GM12891 (cell line): ENCODE results near the gene EHD4.

Source experiments
- DNase-seq: peaks from one replicate; pipeline ENCODE4 v3.0.0; 2011; ENCODE audit warnings: low spot score; ENCODE audit not compliant: insufficient read length
- FAIRE-seq: peaks from 2 replicates; lab custom pipeline; 2011; peaks lifted over from hg19 to GRCh38; lab: Jason Lieb, UNC
- PAX5 ChIP-seq: IDR thresholded peaks from 2 replicates; pipeline ENCODE4 v1.6.1; 2011; ENCODE audit warnings: low read length, moderate library complexity, mild to moderate bottlenecking; ENCODE audit not compliant: insufficient read depth, severe bottlenecking
- POLR2A ChIP-seq: IDR thresholded peaks from 2 replicates; pipeline ENCODE4 v1.6.1; 2011; ENCODE audit warnings: low read depth, low read length, control low read depth
- POLR2AphosphoS5 ChIP-seq: IDR thresholded peaks from 2 replicates; pipeline ENCODE4 v1.6.1; 2011; ENCODE audit warnings: low read depth, low read length, control low read depth
- POU2F2 ChIP-seq: IDR thresholded peaks from 2 replicates; pipeline ENCODE4 v1.6.1; 2011; ENCODE audit warnings: low read depth, mild to moderate bottlenecking, control low read depth, low read length, moderate library complexity
- SPI1 ChIP-seq: IDR thresholded peaks from 2 replicates; pipeline ENCODE4 v1.6.1; 2011; ENCODE audit warnings: low read depth, low read length, control low read depth
- TAF1 ChIP-seq: IDR thresholded peaks from 2 replicates; pipeline ENCODE4 v1.6.1; 2011; ENCODE audit warnings: low read depth, low read length, control low read depth

EHD4 gene

DNA sequence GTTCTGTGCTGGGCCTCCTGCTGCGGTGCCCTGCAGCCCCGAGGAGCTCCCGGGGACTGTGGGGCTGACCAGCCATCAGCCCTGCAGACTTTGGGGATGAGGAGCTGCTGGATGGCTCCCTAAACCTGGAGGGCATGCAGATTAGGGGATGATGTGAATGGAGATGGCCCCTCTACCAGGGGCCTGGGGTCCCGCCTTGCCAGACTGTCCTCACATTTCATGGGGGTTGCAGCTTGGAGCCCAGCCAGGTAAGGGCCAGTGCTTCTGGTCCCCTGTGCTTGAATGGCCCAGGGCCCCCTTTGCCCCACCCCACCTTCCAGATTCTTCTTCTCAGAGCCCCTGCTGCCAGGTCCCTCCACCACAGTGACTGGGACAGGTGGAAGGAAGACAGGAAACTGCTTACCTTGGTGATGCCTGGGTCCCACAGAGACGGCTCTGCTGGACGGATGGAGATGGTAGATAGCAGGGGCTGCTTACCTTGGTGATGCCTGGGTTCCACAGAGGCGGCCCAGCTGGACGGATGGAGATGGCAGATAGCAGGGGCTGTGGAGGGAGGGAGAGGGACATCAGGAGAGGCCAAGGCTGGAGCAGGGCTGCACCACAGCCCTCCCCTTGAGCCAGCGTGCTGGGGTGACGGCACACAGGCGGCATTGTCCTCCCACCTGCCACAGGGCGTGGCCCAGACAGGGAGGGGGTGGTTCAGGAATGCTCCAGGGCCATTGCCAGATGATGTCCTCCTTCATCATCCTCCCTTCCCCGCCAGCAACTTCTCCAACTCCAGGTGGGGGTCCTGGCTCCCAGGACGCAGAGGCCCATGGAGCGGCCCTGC, 78.7 kb downstream of the EHD4 start, which contains the start of gene SPTBN5:
Gene SPTBN5, minus strand, starts transcription at position 632 of the 829 bp plus-strand sequence. Its CDS starts 556 bp downstream, at position 76.
- no peak for TF ChIP-seq POLR2A
- TF ChIP-seq PAX5, result no peak
- no peak for TF ChIP-seq POLR2AphosphoS5
- TF ChIP-seq TAF1, result no peak
- FAIRE-seq (no peak), DNase-seq (no peak)

DNA sequence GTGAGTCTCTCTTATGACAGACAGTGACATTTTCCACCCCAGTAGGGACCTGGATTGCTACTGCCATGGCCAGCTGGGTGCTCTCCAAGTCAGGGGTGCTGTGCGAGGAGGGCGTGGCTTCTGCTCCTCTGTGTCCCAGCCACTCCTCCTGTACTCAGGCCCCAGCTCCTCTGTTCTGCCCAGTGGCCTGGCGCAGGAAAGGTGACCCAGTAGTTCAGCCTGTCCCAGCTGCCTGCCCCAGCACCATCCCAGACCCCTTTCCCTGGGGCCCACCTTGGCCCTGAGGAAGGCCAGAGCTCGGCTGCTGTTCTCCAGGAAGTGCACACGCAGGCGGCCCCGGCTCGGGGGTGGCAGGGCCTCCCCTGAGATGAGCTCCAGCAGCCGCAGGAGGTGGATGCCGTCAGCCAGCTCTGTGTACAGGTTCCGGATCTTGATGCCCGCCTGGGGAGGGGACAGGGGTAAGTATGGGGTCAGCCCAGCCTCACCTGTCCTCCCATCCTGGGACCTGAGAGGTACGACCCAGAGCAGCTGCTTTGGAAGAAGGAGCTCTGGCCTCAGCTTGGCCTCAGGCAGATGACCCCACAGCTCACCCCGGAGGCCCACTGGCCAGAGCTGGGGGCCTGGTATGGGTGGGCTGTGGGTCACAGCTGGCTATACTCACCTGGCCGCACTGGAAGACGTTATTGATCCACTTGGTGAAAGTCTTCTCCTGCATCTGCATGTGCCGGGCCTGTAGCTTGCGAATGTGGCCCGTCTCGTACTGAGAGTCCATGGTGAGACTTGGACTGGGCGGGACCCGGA, 79.5 kb downstream of the EHD4 start:
- DNase-seq (no peak), FAIRE-seq (no peak)
- TF ChIP-seq PAX5 (no peak), SPI1 (no peak), TAF1 (no peak), POLR2AphosphoS5 (no peak), POLR2A (no peak), POU2F2 (no peak)

DNA sequence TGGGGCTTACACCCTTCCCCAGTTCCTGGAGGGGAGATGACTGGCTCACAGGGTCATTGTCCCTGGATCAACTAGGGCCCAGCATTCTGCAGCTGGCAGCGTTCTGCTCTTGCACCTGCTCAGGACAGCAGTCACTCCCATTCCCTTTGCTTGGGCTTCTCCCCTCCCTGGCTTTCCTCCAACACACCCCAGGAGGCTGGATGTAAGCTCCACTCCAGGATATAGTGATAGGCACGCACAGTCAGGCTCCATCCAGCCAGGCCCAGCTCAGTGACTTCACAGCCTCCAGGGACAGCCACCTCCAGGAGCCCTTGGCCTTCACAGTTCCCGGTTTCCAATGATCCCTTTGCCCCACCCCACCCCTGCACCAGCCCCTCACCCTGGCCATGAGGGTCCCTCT, 80.4 kb downstream of the EHD4 start:
- TF ChIP-seq POLR2A (no peak), PAX5 (no peak), POU2F2 (no peak), POLR2AphosphoS5 (no peak), TAF1 (no peak), SPI1 (no peak)
- DNase-seq (no peak), FAIRE-seq (no peak)

DNA sequence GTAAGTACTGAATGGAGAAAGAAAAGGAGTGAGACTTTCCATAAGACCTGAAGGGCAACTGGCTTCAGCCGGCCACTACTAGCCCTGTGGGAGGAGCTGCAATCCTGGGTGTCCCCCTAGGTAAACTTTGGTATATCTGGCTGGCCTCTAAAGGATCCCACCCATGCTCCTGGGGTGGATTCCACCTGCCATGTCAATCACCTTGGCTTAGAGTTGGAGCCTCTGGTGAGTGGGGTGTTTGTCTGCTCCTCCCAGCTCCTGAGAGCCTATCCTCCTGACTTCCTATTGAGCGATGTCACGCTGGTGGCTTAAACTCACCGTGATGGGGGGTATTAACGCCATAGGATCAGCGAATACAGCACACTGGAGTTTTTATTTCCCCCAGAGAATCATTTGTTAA, 81.1 kb downstream of the EHD4 start:
- TF ChIP-seq SPI1 (no peak), TAF1 (no peak), POU2F2 (no peak), PAX5 (no peak), POLR2A (no peak), POLR2AphosphoS5 (no peak)
- FAIRE-seq, result no peak
- DNase-seq, result no peak

DNA sequence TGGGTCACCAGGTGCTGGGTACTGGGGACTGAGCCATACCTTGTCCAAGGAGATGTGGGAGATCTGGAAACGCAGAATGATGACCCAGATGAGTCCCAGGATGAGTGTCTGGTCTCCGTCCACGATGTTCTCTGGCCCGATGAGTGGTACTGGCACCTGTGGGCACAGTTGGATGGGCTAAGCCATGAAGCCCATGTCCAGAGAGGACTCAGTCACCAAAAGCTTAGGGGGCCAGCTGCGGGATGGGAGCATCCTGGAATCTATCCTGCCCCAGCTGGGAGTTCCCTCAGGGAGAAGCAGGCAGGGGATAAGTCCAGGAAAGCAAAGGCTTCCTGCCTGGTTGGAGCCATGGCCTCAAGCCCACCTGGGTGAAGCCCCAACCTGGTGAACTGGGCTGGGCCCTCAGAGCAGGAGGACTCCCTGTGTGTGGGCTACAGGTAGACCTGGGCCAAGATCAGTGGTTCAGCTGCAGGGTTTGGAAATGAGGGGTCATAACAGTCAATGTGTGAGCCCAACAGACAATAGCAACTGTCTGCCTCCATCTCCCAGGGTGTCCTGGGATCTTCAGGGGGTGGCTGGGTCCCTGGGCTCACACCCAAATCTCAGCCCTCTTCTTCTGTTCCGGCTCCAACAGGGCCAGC, 82.2 kb downstream of the EHD4 start:
- FAIRE-seq, result no peak
- DNase-seq, result no peak
- TF ChIP-seq POLR2A (no peak), POU2F2 (no peak), POLR2AphosphoS5 (no peak), TAF1 (no peak), PAX5 (no peak), SPI1 (no peak)

DNA sequence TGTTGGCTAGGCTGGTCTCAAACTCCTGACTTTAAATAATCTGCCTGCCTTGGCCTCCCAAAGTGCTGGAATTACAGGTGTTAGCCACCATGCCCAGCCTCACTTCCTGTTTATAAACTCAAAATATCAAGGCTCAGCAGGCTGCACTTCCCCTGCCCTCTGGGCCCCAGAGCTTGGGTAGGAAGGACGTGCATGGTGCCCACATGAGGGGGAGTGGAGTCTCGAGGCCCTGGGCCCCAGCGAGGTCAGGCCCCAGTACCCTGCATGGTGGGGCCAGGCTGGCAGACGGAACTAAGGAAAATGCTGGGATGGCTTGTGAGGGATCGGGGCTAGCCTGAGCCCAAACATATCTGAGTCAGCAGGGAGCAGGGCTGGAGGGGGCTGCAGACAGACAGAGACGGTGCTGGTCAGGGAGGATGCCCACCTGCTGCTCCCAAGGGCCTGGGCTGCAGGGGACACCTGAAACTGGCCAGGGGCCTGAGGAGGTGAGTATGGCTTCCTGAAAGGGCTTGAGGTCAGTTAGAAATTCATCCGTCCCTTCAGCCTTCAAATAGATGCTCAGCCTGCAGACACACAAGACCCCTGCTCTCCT, 83.6 kb downstream of the EHD4 start:
- TF ChIP-seq SPI1, result peak; percentile 33; the same call in 1 of the 2 replicates
- no peak for TF ChIP-seq TAF1
- FAIRE-seq (no peak), DNase-seq (no peak)

DNA sequence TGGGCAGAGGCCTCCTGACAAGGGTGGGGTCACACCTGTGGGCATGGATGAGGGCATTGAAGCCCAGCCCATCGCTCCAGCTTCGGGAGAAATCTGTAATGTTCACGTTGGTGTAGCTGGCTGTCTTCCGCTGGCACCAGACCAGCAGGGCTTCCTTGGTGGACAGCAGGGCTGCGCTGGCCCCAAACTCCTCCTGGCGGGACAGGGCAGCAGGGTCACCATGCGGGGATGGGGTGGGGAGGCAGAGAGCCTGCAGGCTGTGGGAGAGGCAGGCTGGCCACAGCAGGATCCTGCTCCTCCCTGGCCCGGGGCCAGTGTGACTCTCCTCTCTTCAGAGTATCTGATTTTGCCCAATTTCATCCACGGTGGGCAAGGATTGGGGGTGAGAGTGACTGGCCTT, 84.5 kb downstream of the EHD4 start:
- DNase-seq (no peak), FAIRE-seq (no peak)
- no peak for TF ChIP-seq POU2F2

DNA sequence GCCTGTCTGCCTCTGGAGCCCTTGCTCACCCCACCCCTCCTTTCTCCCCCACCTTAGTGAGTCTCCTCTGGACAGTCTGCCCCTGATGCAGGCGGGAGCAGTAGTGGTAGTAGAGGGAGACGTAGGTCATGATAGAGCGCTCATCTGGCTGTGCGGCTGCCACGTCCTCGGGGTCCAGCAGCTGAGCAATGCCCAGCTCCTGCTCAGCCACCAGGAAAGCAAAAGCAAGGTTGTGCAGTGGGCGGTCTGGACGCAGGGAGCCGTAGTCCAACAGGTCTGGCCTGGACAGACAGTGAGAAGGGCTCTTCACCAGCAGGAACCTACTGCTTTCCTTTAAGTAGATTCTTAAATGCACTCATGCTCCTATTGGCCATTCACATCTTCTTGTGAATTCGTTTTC, 85.2 kb downstream of the EHD4 start:
- TF ChIP-seq PAX5, result no peak
- no peak for TF ChIP-seq POU2F2
- no peak for TF ChIP-seq SPI1
- no peak for TF ChIP-seq POLR2AphosphoS5
- TF ChIP-seq POLR2A, result no peak
- no peak for TF ChIP-seq TAF1
- FAIRE-seq, result no peak

DNA sequence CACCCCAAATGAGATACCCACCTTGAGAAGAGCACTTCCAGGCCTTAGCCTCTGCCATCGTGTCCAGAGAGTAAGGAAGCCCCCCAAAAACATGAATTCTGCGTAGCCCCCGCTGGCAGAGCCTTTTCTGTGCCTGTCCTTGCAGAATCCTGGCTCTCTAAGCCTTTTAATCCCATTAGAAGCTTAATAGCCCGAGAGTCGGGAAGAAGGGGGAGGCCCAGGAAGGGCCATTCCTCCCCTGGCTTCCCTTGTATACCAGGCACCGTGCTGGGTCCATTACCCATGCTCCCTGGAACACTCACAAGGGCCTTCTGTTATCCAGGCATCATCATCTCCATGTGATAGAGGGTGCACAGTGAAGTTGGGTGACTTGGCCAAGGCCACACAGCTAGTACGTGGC, 85.6 kb downstream of the EHD4 start:
- TF ChIP-seq POU2F2 (no peak), SPI1 (no peak), PAX5 (no peak), POLR2AphosphoS5 (no peak), TAF1 (no peak), POLR2A (no peak)
- FAIRE-seq (no peak), DNase-seq (no peak)

More for the DNA sequence above, 85.2 kb downstream of the EHD4 start:
- no peak for DNase-seq

DNA sequence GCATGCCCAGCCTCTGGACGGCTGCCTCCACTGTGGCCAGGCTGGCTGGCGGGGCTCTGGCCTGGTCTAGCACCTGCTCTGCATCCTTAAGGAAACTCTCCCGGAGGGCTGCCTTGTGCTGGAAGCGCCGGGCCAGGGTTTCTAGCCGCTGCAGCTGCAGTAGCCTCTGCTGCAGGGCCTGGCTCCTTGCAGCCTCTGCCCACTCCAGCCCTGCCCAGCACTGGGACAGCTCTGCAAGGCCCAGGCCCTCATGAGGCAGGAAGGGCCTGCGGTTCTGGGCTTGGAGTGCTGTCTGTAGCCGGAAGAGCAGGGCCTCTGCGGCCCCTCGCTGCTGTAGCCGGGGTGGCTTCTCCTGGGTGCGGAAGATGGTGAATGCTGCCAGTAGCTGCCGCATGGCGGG, 86.5 kb downstream of the EHD4 start:
- FAIRE-seq (no peak), DNase-seq (no peak)
- no peak for TF ChIP-seq TAF1
- no peak for TF ChIP-seq PAX5
- no peak for TF ChIP-seq POLR2AphosphoS5
- no peak for TF ChIP-seq POU2F2
- no peak for TF ChIP-seq POLR2A
- no peak for TF ChIP-seq SPI1
